ENCODE data around the gene KCNIP3.
"Not testable (repeated sequence)": the region's sequence is repeated elsewhere in the genome, so short reads cannot be mapped to it uniquely, and the experiment has no call there.

KCNIP3 gene

DNA sequence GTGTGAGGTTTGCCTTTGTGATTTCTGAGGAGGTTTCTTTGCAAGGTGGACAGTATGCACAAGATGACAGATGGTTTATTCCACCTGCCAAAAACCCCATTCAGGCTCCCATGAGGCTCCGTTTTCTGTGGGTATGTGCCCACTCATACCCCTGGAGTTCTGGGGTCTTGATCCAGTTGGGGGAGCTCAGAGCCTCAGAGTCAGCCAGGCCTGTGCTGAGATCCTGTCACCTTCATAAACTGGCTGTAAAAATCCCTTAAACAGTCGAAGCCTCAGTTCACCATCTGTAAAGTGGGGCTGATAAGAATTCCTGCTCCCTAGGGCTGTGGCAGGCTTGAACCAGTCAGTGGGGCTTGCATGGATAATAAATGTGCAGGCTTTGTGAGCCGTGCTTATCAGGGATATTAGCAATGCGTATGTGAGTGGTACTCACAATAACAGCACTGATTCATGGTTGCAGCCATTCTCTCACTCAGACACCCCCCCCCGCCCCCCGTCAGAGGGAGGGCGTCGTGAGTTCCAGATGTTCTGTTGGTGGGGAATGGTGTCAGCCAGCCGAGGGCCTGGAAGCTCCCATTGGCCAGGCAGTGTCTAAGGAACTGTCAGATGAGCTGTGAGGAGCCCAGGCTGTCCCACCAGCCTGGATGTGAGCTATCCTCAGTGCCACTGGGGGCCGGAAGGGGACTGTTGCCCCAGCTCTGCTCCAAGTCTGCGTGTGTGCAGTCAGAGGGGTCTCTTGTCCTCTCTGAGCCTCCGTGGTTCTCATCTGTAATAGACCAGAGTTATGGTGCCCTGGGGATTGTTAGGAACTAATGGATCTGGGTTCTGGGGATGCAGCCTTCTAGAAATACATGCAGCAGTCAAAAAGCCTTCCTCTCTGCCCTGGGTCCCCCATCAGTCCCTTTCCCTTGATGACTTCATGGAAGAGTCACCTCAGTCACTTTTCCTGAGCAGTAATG is 51.7 kb downstream of the KCNIP3 start:
- no peak for DNase-seq (ENCODE audit: low read depth)

- no peak for DNase-seq (ENCODE audit: low read depth)
Measured at GRCh38 chr2:95349568-95350322, 52.6 kb downstream of the KCNIP3 start.

DNA sequence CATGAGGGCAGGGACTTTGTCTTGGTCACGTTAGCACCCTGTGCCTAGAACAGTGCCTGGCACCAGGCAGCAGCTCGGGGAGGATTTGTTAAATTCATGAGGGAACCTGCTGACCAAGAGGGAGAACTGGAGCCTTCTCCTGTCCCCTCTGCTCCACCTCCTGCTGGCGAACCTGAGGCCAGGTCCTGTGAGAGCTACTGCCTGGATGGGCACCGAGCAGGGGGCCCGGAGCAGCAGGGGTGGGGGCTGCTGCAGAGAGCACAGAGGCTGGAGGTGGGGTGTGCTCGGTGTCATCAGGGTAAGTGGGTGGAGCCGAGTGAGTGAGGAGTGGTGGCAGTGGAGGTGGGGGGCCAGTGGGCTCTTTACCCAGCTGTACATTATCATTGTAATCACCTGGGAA is 53.2 kb downstream of the KCNIP3 start:
- no peak for DNase-seq (ENCODE audit: low read depth)

GRCh38 chr2:95350774-95351597 is 53.8 kb downstream of the KCNIP3 start:
- DNase-seq (ENCODE audit: low read depth), result no peak

DNA sequence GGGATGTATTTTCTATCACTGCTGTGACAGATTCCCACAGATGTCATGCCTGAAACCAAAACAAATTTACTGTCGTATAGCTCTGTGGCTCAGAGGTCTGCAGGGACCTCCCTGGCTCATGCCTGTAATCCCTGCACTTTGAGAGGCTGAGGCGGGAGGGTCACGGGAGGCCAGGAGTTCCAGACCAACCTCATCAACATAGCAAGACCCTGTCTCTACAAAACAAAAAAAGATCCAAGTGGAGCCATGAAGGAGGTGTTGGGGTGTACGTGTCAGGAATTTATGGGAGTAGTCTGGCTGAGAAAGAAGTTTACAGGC is 54.4 kb downstream of the KCNIP3 start:
- no peak for DNase-seq (ENCODE audit: low read depth)

DNA sequence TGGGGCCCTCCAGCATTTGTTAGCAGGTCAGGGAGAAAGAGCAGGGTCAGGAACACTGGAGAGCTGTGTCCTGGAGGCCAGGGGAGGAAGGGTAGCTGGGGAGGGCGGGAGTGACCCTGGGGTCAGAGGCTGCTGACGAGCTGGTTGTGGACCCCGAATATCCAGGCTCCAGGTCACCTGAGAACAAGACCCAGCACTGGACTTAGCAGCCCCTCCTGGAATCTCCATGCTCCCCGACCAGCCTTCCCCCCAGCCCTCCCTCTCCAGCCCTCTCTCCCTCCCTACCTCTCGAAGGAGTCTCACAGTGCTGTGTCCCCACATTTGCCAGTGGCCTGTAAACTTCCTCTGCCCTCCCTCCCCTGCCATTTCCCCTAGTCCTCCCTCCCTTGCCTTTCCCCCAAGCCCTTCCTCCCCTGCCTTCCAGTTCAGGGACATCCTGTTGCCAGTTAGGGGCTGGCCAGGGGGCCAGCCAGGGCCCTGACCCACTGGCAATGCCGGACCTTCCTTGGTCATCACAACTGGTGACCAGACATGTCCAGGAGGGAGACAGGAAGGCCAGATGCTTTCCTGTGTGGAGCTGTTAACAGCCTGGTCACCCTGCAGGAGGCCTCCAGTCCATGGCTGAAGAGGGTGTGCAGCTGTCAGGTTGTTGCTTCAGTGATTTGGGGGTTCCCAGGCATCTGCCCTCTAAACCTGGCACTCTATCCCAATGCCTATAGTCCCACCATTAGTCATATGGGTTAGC is 55.3 kb downstream of the KCNIP3 start:
- no peak for DNase-seq (ENCODE audit: low read depth)

DNA sequence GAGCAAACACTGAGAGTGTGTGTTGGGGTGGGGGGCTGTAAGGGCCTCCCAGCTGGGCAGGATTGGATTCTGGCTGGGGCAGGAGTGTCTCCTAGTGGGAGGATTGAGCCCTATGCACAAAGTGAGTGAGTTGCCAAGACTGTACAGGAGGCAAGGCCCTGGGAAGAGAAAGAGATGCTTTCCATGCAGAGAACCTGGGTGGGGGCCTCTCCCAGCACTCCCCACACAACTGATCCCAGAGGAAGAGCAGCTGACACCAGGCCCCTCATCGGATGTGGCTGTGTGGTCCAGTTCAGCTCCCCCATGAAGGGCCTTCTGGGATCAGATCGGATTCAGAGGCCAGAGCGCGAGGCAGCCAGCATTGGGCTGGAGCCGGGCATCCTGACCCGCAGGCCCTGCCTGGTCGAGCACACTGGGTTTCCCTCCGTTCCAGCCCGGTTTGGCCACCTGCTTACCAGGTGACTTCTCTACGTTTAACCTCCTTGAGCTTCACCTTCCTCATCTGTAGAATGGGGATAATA is 56.0 kb downstream of the KCNIP3 start:
- no peak for DNase-seq (ENCODE audit: low read depth)

- no peak for DNase-seq (ENCODE audit: low read depth)
Measured at GRCh38 chr2:95353613-95354468, 56.7 kb downstream of the KCNIP3 start.

- no peak for DNase-seq (ENCODE audit: low read depth)
Measured at GRCh38 chr2:95354469-95354901, 57.3 kb downstream of the KCNIP3 start.

GRCh38 chr2:95354925-95355324 is 57.8 kb downstream of the KCNIP3 start:
- DNase-seq (ENCODE audit: low read depth), result no peak

GRCh38 chr2:95355486-95355885 is 58.3 kb downstream of the KCNIP3 start:
- not testable (repeated sequence) for DNase-seq (ENCODE audit: low read depth)

GRCh38 chr2:95356821-95357700 is 59.9 kb downstream of the KCNIP3 start:
- no peak for DNase-seq (ENCODE audit: low read depth)

- DNase-seq (ENCODE audit: low read depth), result no peak
Measured at GRCh38 chr2:95357717-95358280, 60.7 kb downstream of the KCNIP3 start.

DNA sequence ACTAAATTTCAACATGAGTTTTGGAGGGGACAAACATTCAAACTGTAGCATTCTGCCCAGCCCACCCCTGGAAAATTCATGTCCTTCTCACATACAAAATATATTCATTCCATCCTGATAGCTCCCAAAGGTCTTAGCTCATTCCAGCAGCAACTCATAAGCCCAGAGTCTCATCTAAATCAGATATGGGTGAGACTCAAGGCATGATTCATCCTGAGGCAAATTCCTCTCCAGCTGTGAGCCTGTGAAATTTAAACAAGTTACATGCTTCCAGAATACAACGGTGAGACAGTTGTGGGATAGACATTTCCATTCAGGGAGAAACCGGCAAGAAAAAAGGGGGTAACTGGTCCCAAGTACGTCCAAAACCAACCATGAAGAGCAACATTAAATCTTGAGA is 61.9 kb downstream of the KCNIP3 start:
- DNase-seq (ENCODE audit: low read depth), result no peak

DNA sequence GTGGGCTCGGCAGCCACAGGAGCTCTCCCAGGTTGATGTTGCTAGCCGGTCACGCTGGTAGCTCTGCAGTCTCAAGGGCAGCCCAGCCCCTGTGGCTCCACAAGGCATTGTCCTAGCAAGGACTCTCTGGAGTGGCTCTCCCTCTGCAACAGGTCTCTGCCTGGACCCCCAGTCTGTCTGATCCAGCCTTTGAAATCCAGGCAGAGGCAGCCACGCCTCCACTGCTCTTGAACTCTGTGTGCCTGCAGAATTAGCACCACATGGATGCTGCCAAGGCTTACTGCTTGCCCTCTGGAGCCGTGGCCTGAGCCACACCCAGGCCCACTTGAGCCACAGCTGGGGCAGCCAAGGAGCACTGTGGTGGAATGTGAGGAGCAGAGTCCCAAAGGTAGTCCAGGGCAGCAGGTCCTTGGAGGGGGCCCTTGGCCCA is 62.4 kb downstream of the KCNIP3 start:
- no peak for DNase-seq (ENCODE audit: low read depth)

GRCh38 chr2:95361216-95361980 is 64.3 kb downstream of the KCNIP3 start:
- DNase-seq (ENCODE audit: low read depth), result no peak

- no peak for DNase-seq (ENCODE audit: low read depth)
Measured at GRCh38 chr2:95362486-95362885, 65.3 kb downstream of the KCNIP3 start.

DNA sequence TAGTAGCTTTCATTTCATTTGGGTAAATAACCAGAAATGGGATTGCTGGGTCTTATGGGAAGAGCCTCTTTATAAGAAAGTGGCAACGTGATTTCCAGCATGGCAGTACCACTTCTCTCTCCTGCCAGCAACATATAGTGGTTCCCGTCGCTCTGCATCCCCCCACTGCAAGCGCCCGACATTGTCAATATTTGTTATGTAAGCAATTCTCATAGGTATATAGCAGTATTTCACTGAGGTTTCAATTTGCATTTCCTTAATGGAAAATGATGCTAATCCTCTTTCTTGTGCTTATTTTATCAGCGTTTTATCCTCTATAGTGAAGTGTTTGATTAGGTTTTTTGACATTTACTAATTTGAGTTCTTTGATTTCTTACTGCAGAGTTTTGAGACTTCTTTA is 69.4 kb downstream of the KCNIP3 start:
- no peak for DNase-seq (ENCODE audit: low read depth)

All from stimulated activated CD8-positive, alpha-beta memory T cell treated with anti-CD3 and anti-CD28 coated beads, Interleukin-4, amount 100 ng/mL, for 24 hours (primary cell).